Astrocyte (in vitro differentiated cells and primary cell): ENCODE results near the gene COA5. TPM values are rescaled to one million over a fixed set of nuclear protein-coding genes. Genes with fewer than 3 reads are reported as not detected.

Experiments
- DNase-seq: peaks from one replicate; pipeline ENCODE4 v3.0.0-alpha.2; 2010; ENCODE audit warnings: low read depth
- FAIRE-seq: peaks from 2 replicates; lab custom pipeline; 2011; peaks lifted over from hg19 to GRCh38; lab: Jason Lieb, UNC
- H2AFZ ChIP-seq: 2 replicates; pipeline ENCODE4 v1.6.0; 2012; ENCODE audit warnings: low read depth, low read length, inconsistent platforms
- H3K27ac ChIP-seq: 2 replicates; pipeline ENCODE4 v1.5.1; 2011; ENCODE audit warnings: low read depth, low read length, inconsistent platforms
- H3K27me3 ChIP-seq: 2 replicates; pipeline ENCODE4 v1.6.0; 2011; ENCODE audit warnings: low read length, inconsistent platforms; ENCODE audit not compliant: insufficient read depth
- H3K36me3 ChIP-seq: 2 replicates; pipeline ENCODE4 v1.5.1; 2011; ENCODE audit warnings: low read length, inconsistent platforms; ENCODE audit not compliant: insufficient read depth
- H3K4me1 ChIP-seq: 2 replicates; pipeline ENCODE4 v1.5.1; 2011; ENCODE audit warnings: low read length, inconsistent platforms; ENCODE audit not compliant: insufficient read depth
- H3K4me2 ChIP-seq: 2 replicates; pipeline ENCODE4 v1.6.0; 2012; ENCODE audit warnings: low read length, inconsistent platforms
- H3K4me3 ChIP-seq: 2 replicates; pipeline ENCODE4 v1.5.1; 2011; ENCODE audit warnings: low read depth, mild to moderate bottlenecking, low read length, inconsistent platforms; ENCODE audit not compliant: insufficient read depth
- H3K79me2 ChIP-seq: 2 replicates; pipeline ENCODE4 v1.6.0; 2012; ENCODE audit warnings: mild to moderate bottlenecking, low read length, inconsistent platforms; ENCODE audit not compliant: insufficient read depth
- H3K9ac ChIP-seq: 2 replicates; pipeline ENCODE4 v1.6.0; 2012; ENCODE audit warnings: mild to moderate bottlenecking, low read length, inconsistent platforms
- H3K9me3 ChIP-seq: 2 replicates; pipeline ENCODE4 v1.5.1; 2012; ENCODE audit warnings: low read depth, mild to moderate bottlenecking, low read length, inconsistent platforms; ENCODE audit not compliant: insufficient read depth
- H4K20me1 ChIP-seq: 2 replicates; pipeline ENCODE4 v1.6.0; 2012; ENCODE audit warnings: low read length, inconsistent platforms; ENCODE audit not compliant: insufficient read depth
- H3K27ac Mint-ChIP-seq: one replicate; pipeline ENCODE4 v1.8.0; 2021; ENCODE audit warnings: mild to moderate bottlenecking, mixed read lengths; ENCODE audit not compliant: unreplicated experiment
- H3K27me3 Mint-ChIP-seq: one replicate; pipeline ENCODE4 v1.8.0; 2021; ENCODE audit warnings: low read depth, mixed read lengths; ENCODE audit not compliant: unreplicated experiment
- H3K36me3 Mint-ChIP-seq: one replicate; pipeline ENCODE4 v1.8.0; 2021; ENCODE audit warnings: low read depth, mixed read lengths; ENCODE audit not compliant: unreplicated experiment
- H3K4me1 Mint-ChIP-seq: one replicate; pipeline ENCODE4 v1.8.0; 2021; ENCODE audit warnings: low read depth, mixed read lengths; ENCODE audit not compliant: unreplicated experiment
- H3K4me3 Mint-ChIP-seq: one replicate; pipeline ENCODE4 v1.8.0; 2021; ENCODE audit warnings: mild to moderate bottlenecking, moderate library complexity, mixed read lengths; ENCODE audit not compliant: unreplicated experiment
- H3K9me3 Mint-ChIP-seq: one replicate; pipeline ENCODE4 v1.8.0; 2021; ENCODE audit warnings: mild to moderate bottlenecking, mixed read lengths; ENCODE audit not compliant: unreplicated experiment
- CTCF ChIP-seq: IDR thresholded peaks from 2 replicates; pipeline ENCODE4 v1.5.1; 2011; ENCODE audit warnings: low read depth, mild to moderate bottlenecking, inconsistent platforms, low read length, moderate library complexity; ENCODE audit not compliant: insufficient read depth
- EZH2 ChIP-seq: IDR thresholded peaks from 2 replicates; pipeline ENCODE4 v1.6.1; 2012; ENCODE audit warnings: mild to moderate bottlenecking, low read length, inconsistent platforms; ENCODE audit not compliant: insufficient read depth
- total RNA-seq: library from RNA; stranded (reverse); gene quantifications from 2 replicates; pipeline ENCODE4 v1.2.1, GENCODE V29; 2021

COA5 gene
- total RNA-seq, 1 donor from 2014 or later: 19.8 TPM

- Mint-ChIP-seq H3K4me1 (peaks cover 14% of the 10 kb centered on the region), H3K36me3 (peaks cover 12% of the 10 kb centered on the region), H3K27me3 (no peaks in the 10 kb centered on the region), H3K27ac (no peak overlapping the region), H3K4me3 (no peak overlapping the region), H3K9me3 (no peaks in the 10 kb centered on the region)
- FAIRE-seq (no peak), DNase-seq (no peak)
- H3K9me3 ChIP-seq: no peaks in the 10 kb centered on the region
- H2AFZ ChIP-seq: no peak overlapping the region
- H4K20me1 ChIP-seq: no peaks in the 10 kb centered on the region
- TF ChIP-seq EZH2 (no peak), CTCF (no peak)
- H3K36me3 ChIP-seq: no peaks in the 10 kb centered on the region
- no peak overlapping the region for H3K4me3 ChIP-seq
- H3K4me1 ChIP-seq: peaks cover 17% of the 10 kb centered on the region
- no peaks in the 10 kb centered on the region for H3K79me2 ChIP-seq
- H3K9ac ChIP-seq: no peak overlapping the region
- H3K4me2 ChIP-seq: no peak overlapping the region
- H3K27ac ChIP-seq: no peak overlapping the region
- no peaks in the 10 kb centered on the region for H3K27me3 ChIP-seq
Observed at GRCh38 chr2:98561018-98561417, 47.3 kb downstream of the COA5 start.

GRCh38 chr2:98560256-98560771 lies 48.0 kb downstream of the COA5 start:
- peaks cover 13% of the 10 kb centered on the region for H3K36me3 Mint-ChIP-seq
- no peaks in the 10 kb centered on the region for H3K9me3 Mint-ChIP-seq
- TF ChIP-seq EZH2: no peak
- TF ChIP-seq CTCF: no peak
- no peak overlapping the region for H3K4me3 Mint-ChIP-seq
- DNase-seq (peak; percentile 92), FAIRE-seq (peak; percentile 98)
- peaks cover 14% of the 10 kb centered on the region for H3K4me1 Mint-ChIP-seq
- no peaks in the 10 kb centered on the region for H3K27me3 ChIP-seq
- no peaks in the 10 kb centered on the region for H3K36me3 ChIP-seq
- H3K4me1 ChIP-seq: peaks cover 17% of the 10 kb centered on the region
- no peaks in the 10 kb centered on the region for H3K9me3 ChIP-seq
- H2AFZ ChIP-seq: peak overlapping the region; percentile 61
- H3K4me3 ChIP-seq: no peak overlapping the region
- H3K79me2 ChIP-seq: no peaks in the 10 kb centered on the region
- H3K4me2 ChIP-seq: peak overlapping the region; percentile 39
- H3K9ac ChIP-seq: peak overlapping the region; percentile 49
- H3K27ac Mint-ChIP-seq: peak overlapping the region; percentile 64
- H3K27ac ChIP-seq: peak overlapping the region; percentile 54
- no peaks in the 10 kb centered on the region for H4K20me1 ChIP-seq
- H3K27me3 Mint-ChIP-seq: no peaks in the 10 kb centered on the region

GRCh38 chr2:98559581-98559980 lies 48.7 kb downstream of the COA5 start:
- Mint-ChIP-seq H3K27me3 (no peaks in the 10 kb centered on the region), H3K9me3 (no peaks in the 10 kb centered on the region), H3K27ac (peak overlapping the region; percentile 4), H3K36me3 (peaks cover 18% of the 10 kb centered on the region), H3K4me3 (no peak overlapping the region), H3K4me1 (peaks cover 14% of the 10 kb centered on the region)
- peak; percentile 6 for DNase-seq
- TF ChIP-seq EZH2 (no peak), CTCF (no peak)
- Histone ChIP-seq H3K36me3 (peaks cover 2% of the 10 kb centered on the region), H3K4me3 (no peak overlapping the region), H4K20me1 (no peaks in the 10 kb centered on the region), H2AFZ (no peak overlapping the region), H3K9ac (no peak overlapping the region), H3K27me3 (no peaks in the 10 kb centered on the region), H3K4me1 (peaks cover 17% of the 10 kb centered on the region), H3K27ac (peak overlapping the region; percentile 54), H3K79me2 (no peaks in the 10 kb centered on the region), H3K4me2 (peak overlapping the region; percentile 39), H3K9me3 (no peaks in the 10 kb centered on the region)
- FAIRE-seq: peak; percentile 23
